WTC11 (cell line): ENCODE results near the gene XRCC5. TPM values are rescaled to one million over a fixed set of nuclear protein-coding genes. Genes with fewer than 3 reads are reported as not detected.
A peak's percentile ranks its signal among the peaks of the same experiment; 100 is the strongest.

Experiments used
- ATAC-seq: fragments of 200-7000 bp; cut with Tn5 transposase; 2 replicates; pipeline ENCODE4 v1.10.0; 2021; ENCODE audit warnings: mild to moderate bottlenecking, moderate library complexity
- CTCF ChIA-PET: fragments of 300-600 bp; sonication (Branson Sonifier 250); formaldehyde crosslinking; loops from one replicate; lab custom pipeline; 2021; ENCODE audit warnings: antibody characterized with exemption; lab: Charles Lee
- POLR2A ChIA-PET: fragments of 350-600 bp; sonication (Branson Sonifier 250); formaldehyde crosslinking; loops from one replicate; lab custom pipeline; 2021; ENCODE audit warnings: antibody characterized with exemption; lab: Charles Lee
- DNase-seq: peaks from one replicate; pipeline ENCODE4 v3.0.0; 2021; ENCODE audit warnings: low spot score
- H3K27ac Mint-ChIP-seq: 2 replicates; pipeline ENCODE4 v1.8.0; 2021; ENCODE audit warnings: mixed read lengths
- H3K27me3 Mint-ChIP-seq: 2 replicates; pipeline ENCODE4 v1.8.0; 2021; ENCODE audit warnings: low read depth, mild to moderate bottlenecking, moderate library complexity, mixed read lengths
- H3K36me3 Mint-ChIP-seq: 2 replicates; pipeline ENCODE4 v1.8.0; 2021; ENCODE audit warnings: mixed read lengths
- H3K4me1 Mint-ChIP-seq: 2 replicates; pipeline ENCODE4 v1.8.0; 2022; ENCODE audit warnings: mixed read lengths
- H3K4me3 Mint-ChIP-seq: 2 replicates; pipeline ENCODE4 v1.8.0; 2021; ENCODE audit warnings: mild to moderate bottlenecking, moderate library complexity, mixed read lengths
- H3K9me3 Mint-ChIP-seq: 2 replicates; pipeline ENCODE4 v1.8.0; 2021; ENCODE audit warnings: mixed read lengths
- CREM ChIP-seq: sonication (generic); formaldehyde crosslinking; IDR thresholded peaks from 2 replicates; pipeline ENCODE4 v1.8.1; 2022; ENCODE audit warnings: mild to moderate bottlenecking, missing genetic modification reagents, moderate library complexity
- EMX1 ChIP-seq: fragments of 250-450 bp; sonication (Bioruptor Pico); IDR thresholded peaks from 2 replicates; pipeline ENCODE4 v1.8.0; 2021; ENCODE audit warnings: mild to moderate bottlenecking
- FOXP1 ChIP-seq: sonication (generic); formaldehyde crosslinking; IDR thresholded peaks from 2 replicates; pipeline ENCODE4 v1.8.0; 2022; ENCODE audit warnings: missing genetic modification reagents, mild to moderate bottlenecking, moderate library complexity, borderline replicate concordance
- GRHL2 ChIP-seq: fragments of 250-450 bp; sonication (Bioruptor Pico); IDR thresholded peaks from 2 replicates; pipeline ENCODE4 v1.8.0; 2022; ENCODE audit warnings: mild to moderate bottlenecking, moderate library complexity; ENCODE audit not compliant: insufficient replicate concordance, severe bottlenecking
- GTF2I ChIP-seq: fragments of 250-450 bp; sonication (Bioruptor Pico); conservative IDR thresholded peaks from 2 replicates; pipeline ENCODE4 v1.4.0; 2021; ENCODE audit warnings: mild to moderate bottlenecking
- PRRX2 ChIP-seq: fragments of 250-450 bp; sonication (Bioruptor Pico); IDR thresholded peaks from 2 replicates; pipeline ENCODE4 v1.8.0; 2021; ENCODE audit warnings: mild to moderate bottlenecking
- SMAD4 ChIP-seq: sonication (generic); formaldehyde crosslinking; IDR thresholded peaks from 2 replicates; pipeline ENCODE4 v1.8.0; 2022; ENCODE audit warnings: mild to moderate bottlenecking, missing genetic modification reagents
- ZBTB21 ChIP-seq: sonication (generic); formaldehyde crosslinking; IDR thresholded peaks from 2 replicates; pipeline ENCODE4 v1.8.1; 2023; ENCODE audit warnings: mild to moderate bottlenecking, missing genetic modification reagents, borderline replicate concordance
- ZNF121 ChIP-seq: sonication (generic); formaldehyde crosslinking; IDR thresholded peaks from 2 replicates; pipeline ENCODE4 v1.8.0; 2023; ENCODE audit warnings: missing genetic modification reagents
- ZNF219 ChIP-seq: sonication (generic); formaldehyde crosslinking; IDR thresholded peaks from 2 replicates; pipeline ENCODE4 v1.8.0; 2023; ENCODE audit warnings: missing genetic modification reagents, mild to moderate bottlenecking, borderline replicate concordance
- ZNF416 ChIP-seq: fragments of 250-450 bp; sonication (Bioruptor Pico); IDR thresholded peaks from 2 replicates; pipeline ENCODE4 v1.9.0; 2021; ENCODE audit warnings: mild to moderate bottlenecking, inconsistent platforms
- total RNA-seq: library from RNA; stranded (reverse); gene quantifications from 3 replicates; pipeline ENCODE4 v1.2.3, GENCODE V29; 2021
- TF ChIP-seq, protein P1 (sequence below): sonication (generic); formaldehyde crosslinking; IDR thresholded peaks from 2 replicates; pipeline ENCODE4 v1.8.0; 2023; ENCODE audit warnings: missing genetic modification reagents, mild to moderate bottlenecking, borderline replicate concordance
- TF ChIP-seq, protein P2 (sequence below): sonication (generic); formaldehyde crosslinking; IDR thresholded peaks from 2 replicates; pipeline ENCODE4 v1.8.1; 2022; ENCODE audit warnings: low read depth, mild to moderate bottlenecking, moderate library complexity, missing genetic modification reagents, borderline replicate concordance
- TF ChIP-seq, protein P3 (sequence below): sonication (generic); formaldehyde crosslinking; IDR thresholded peaks from 2 replicates; pipeline ENCODE4 v1.8.1; 2023; ENCODE audit warnings: mild to moderate bottlenecking, missing genetic modification reagents, moderate library complexity
- TF ChIP-seq, protein P4 (sequence below): fragments of 250-450 bp; sonication (Bioruptor Pico); IDR thresholded peaks from 2 replicates; pipeline ENCODE4 v1.9.0; 2021; ENCODE audit warnings: mild to moderate bottlenecking

XRCC5 gene
- total RNA-seq, 1 experiment from 2014 or later: 522 TPM

DNA sequence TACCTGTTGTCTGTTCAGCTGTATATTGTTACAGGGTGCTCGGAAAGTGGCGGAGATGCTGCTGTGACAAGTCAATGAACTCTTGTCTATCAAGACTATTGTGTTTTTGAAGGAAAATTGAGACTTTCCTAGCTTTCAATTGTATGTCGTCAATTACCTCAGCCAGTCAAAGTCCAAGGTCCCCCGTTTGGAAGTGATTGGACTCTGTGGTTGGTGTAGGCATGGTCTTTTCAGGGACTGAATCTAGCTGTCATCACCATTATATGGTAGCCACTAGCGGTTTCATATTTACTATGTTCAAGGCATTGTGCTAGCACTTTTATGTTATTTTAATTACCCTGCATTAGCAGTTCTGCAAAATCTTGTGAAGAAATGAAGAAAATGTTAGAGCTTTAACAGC is 54.9 kb downstream of the XRCC5 start:
- peaks cover 94% of the 10 kb centered on the region for H3K36me3 Mint-ChIP-seq
- ATAC-seq: no peak
- POLR2A ChIA-PET: no interaction called here
- CTCF ChIA-PET: no interaction called here
- no peaks in the 10 kb centered on the region for H3K4me1 Mint-ChIP-seq
- no peak overlapping the region for H3K4me3 Mint-ChIP-seq
- no peak overlapping the region for H3K27ac Mint-ChIP-seq
- H3K9me3 Mint-ChIP-seq: no peaks in the 10 kb centered on the region
- TF ChIP-seq, protein P1, sequence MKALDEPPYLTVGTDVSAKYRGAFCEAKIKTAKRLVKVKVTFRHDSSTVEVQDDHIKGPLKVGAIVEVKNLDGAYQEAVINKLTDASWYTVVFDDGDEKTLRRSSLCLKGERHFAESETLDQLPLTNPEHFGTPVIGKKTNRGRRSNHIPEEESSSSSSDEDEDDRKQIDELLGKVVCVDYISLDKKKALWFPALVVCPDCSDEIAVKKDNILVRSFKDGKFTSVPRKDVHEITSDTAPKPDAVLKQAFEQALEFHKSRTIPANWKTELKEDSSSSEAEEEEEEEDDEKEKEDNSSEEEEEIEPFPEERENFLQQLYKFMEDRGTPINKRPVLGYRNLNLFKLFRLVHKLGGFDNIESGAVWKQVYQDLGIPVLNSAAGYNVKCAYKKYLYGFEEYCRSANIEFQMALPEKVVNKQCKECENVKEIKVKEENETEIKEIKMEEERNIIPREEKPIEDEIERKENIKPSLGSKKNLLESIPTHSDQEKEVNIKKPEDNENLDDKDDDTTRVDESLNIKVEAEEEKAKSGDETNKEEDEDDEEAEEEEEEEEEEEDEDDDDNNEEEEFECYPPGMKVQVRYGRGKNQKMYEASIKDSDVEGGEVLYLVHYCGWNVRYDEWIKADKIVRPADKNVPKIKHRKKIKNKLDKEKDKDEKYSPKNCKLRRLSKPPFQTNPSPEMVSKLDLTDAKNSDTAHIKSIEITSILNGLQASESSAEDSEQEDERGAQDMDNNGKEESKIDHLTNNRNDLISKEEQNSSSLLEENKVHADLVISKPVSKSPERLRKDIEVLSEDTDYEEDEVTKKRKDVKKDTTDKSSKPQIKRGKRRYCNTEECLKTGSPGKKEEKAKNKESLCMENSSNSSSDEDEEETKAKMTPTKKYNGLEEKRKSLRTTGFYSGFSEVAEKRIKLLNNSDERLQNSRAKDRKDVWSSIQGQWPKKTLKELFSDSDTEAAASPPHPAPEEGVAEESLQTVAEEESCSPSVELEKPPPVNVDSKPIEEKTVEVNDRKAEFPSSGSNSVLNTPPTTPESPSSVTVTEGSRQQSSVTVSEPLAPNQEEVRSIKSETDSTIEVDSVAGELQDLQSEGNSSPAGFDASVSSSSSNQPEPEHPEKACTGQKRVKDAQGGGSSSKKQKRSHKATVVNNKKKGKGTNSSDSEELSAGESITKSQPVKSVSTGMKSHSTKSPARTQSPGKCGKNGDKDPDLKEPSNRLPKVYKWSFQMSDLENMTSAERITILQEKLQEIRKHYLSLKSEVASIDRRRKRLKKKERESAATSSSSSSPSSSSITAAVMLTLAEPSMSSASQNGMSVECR (CRISPR knock-in tag): no peak
- TF ChIP-seq, protein P2, sequence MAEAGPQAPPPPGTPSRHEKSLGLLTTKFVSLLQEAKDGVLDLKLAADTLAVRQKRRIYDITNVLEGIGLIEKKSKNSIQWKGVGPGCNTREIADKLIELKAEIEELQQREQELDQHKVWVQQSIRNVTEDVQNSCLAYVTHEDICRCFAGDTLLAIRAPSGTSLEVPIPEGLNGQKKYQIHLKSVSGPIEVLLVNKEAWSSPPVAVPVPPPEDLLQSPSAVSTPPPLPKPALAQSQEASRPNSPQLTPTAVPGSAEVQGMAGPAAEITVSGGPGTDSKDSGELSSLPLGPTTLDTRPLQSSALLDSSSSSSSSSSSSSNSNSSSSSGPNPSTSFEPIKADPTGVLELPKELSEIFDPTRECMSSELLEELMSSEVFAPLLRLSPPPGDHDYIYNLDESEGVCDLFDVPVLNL (CRISPR knock-in tag): no peak
- TF ChIP-seq FOXP1 (CRISPR knock-in tag): no peak
- TF ChIP-seq SMAD4: no peak
- TF ChIP-seq, protein P3, sequence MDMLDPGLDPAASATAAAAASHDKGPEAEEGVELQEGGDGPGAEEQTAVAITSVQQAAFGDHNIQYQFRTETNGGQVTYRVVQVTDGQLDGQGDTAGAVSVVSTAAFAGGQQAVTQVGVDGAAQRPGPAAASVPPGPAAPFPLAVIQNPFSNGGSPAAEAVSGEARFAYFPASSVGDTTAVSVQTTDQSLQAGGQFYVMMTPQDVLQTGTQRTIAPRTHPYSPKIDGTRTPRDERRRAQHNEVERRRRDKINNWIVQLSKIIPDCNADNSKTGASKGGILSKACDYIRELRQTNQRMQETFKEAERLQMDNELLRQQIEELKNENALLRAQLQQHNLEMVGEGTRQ (CRISPR knock-in tag): no peak
- no peak for TF ChIP-seq PRRX2 (CRISPR knock-in tag)
- TF ChIP-seq GRHL2 (CRISPR knock-in tag): no peak
- no peak for TF ChIP-seq ZBTB21 (CRISPR knock-in tag)
- TF ChIP-seq ZNF121 (CRISPR knock-in tag): no peak
- TF ChIP-seq EMX1: no peak
- no peak for TF ChIP-seq CREM (CRISPR knock-in tag)
- TF ChIP-seq ZNF416 (CRISPR knock-in tag): no peak
- no peaks in the 10 kb centered on the region for H3K27me3 Mint-ChIP-seq
- no peak for DNase-seq

DNA sequence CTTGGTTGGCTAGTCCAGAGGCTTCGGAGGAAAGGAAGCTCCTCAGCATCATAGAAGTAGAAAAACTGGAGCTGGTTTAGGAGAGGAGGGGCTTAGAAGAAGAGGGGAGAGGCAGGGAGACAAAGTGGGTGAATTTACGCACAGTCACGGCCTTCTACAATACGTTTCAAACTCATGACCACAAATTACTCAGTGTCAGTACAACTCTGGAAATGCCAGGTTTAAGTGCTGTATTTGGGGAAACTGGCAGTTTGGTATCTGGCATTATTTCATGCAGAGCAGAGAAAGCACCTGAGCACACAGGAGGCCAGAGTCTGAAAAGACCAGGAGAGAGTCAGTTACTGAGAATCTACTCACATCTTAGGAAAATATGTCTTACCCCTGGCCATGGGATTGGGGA is 55.4 kb downstream of the XRCC5 start:
- Mint-ChIP-seq H3K36me3 (peaks cover 94% of the 10 kb centered on the region), H3K4me1 (no peaks in the 10 kb centered on the region), H3K4me3 (no peak overlapping the region), H3K27me3 (no peaks in the 10 kb centered on the region), H3K27ac (peak overlapping the region; percentile 48), H3K9me3 (no peaks in the 10 kb centered on the region)
- no peak for ATAC-seq
- DNase-seq: no peak
- TF ChIP-seq GRHL2 (CRISPR knock-in tag) (no peak), GTF2I (CRISPR knock-in tag) (no peak), ZNF219 (no peak)
- TF ChIP-seq, protein P4, sequence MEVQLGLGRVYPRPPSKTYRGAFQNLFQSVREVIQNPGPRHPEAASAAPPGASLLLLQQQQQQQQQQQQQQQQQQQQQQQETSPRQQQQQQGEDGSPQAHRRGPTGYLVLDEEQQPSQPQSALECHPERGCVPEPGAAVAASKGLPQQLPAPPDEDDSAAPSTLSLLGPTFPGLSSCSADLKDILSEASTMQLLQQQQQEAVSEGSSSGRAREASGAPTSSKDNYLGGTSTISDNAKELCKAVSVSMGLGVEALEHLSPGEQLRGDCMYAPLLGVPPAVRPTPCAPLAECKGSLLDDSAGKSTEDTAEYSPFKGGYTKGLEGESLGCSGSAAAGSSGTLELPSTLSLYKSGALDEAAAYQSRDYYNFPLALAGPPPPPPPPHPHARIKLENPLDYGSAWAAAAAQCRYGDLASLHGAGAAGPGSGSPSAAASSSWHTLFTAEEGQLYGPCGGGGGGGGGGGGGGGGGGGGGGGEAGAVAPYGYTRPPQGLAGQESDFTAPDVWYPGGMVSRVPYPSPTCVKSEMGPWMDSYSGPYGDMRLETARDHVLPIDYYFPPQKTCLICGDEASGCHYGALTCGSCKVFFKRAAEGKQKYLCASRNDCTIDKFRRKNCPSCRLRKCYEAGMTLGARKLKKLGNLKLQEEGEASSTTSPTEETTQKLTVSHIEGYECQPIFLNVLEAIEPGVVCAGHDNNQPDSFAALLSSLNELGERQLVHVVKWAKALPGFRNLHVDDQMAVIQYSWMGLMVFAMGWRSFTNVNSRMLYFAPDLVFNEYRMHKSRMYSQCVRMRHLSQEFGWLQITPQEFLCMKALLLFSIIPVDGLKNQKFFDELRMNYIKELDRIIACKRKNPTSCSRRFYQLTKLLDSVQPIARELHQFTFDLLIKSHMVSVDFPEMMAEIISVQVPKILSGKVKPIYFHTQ (CRISPR knock-in tag): no peak
- POLR2A ChIA-PET: no interaction called here
- CTCF ChIA-PET: no interaction called here
